HG02588 (cell line): ENCODE measurements around the gene HAUS8.
"Not testable (repeated sequence)": the region's sequence is repeated elsewhere in the genome, so short reads cannot be mapped to it uniquely, and the experiment has no call there.

ENCODE experiments used
- ATAC-seq: cut with Tn5 transposase; IDR thresholded peaks from one replicate; pipeline ENCODE4 v1.9.1; 2021; ENCODE audit warnings: mild to moderate bottlenecking, moderate library complexity; ENCODE audit not compliant: unreplicated experiment

HAUS8 gene

GRCh38 chr19:17037184-17037583 lies 38.1 kb downstream of the HAUS8 start:
- ATAC-seq, result no peak

- ATAC-seq, result no peak
These were observed 38.6 kb downstream of the HAUS8 start for GRCh38 chr19:17036640-17037039.

- ATAC-seq, result no peak
These were observed 39.3 kb downstream of the HAUS8 start for GRCh38 chr19:17035842-17036424.

- no peak for ATAC-seq
These were observed 43.5 kb downstream of the HAUS8 start for GRCh38 chr19:17031741-17032140.

GRCh38 chr19:17027535-17027975 lies 47.7 kb downstream of the HAUS8 start:
- ATAC-seq, result no peak

GRCh38 chr19:17026706-17027534 lies 48.3 kb downstream of the HAUS8 start, which contains the start of gene CPAMD8:
Gene CPAMD8 (minus strand): TSS chr19:17026810. CDS start chr19:17026642, 168 bp downstream.
- ATAC-seq, result no peak

GRCh38 chr19:17025991-17026658 lies 49.1 kb downstream of the HAUS8 start:
- ATAC-seq, result no peak

- no peak for ATAC-seq
These were observed 49.9 kb downstream of the HAUS8 start for GRCh38 chr19:17025361-17025760.

- ATAC-seq, result not testable (repeated sequence)
These were observed 50.3 kb downstream of the HAUS8 start for GRCh38 chr19:17024941-17025340.

GRCh38 chr19:17023805-17024204 lies 51.4 kb downstream of the HAUS8 start:
- no peak for ATAC-seq

GRCh38 chr19:17022738-17023137 lies 52.5 kb downstream of the HAUS8 start:
- no peak for ATAC-seq

- no peak for ATAC-seq
These were observed 53.3 kb downstream of the HAUS8 start for GRCh38 chr19:17021793-17022590.

- ATAC-seq, result no peak
These were observed 53.9 kb downstream of the HAUS8 start for GRCh38 chr19:17021328-17021727.

- ATAC-seq, result no peak
These were observed 54.4 kb downstream of the HAUS8 start for GRCh38 chr19:17020823-17021222.

- ATAC-seq, result no peak
These were observed 54.9 kb downstream of the HAUS8 start for GRCh38 chr19:17020385-17020784.

GRCh38 chr19:17014212-17014861 lies 60.9 kb downstream of the HAUS8 start:
- ATAC-seq, result not testable (repeated sequence)

- no peak for ATAC-seq
These were observed 63.8 kb downstream of the HAUS8 start for GRCh38 chr19:17011485-17011884.

GRCh38 chr19:17006579-17006978 lies 68.7 kb downstream of the HAUS8 start:
- no peak for ATAC-seq

GRCh38 chr19:17005000-17005399 lies 70.3 kb downstream of the HAUS8 start:
- ATAC-seq, result no peak

GRCh38 chr19:17004386-17004785 lies 70.9 kb downstream of the HAUS8 start:
- no peak for ATAC-seq
